ENCODE measurements around the gene CELF1. TPM values are rescaled to one million over a fixed set of nuclear protein-coding genes. Genes with fewer than 3 reads are reported as not detected.

The CELF1 gene
- total and polyA plus RNA-seq, 9 of the 15 experiments (the other 6 are each of a cell fraction or from before 2014, with no cell fraction given), result 11.3 to 142 (median 77.4) TPM

- peaks cover 13% of the 10 kb centered on the region for H4K20me1 ChIP-seq (replicated peaks; ENCODE audit: control insufficient read depth, insufficient read depth, low read length)
These were observed 19.2 kb downstream of the CELF1 start for GRCh38 chr11:47533690-47534151.

GRCh38 chr11:47532597-47533213 is 20.2 kb downstream of the CELF1 start:
- no peak overlapping the region for H2AFZ ChIP-seq (ENCODE audit: low read depth, low read length)
- TF ChIP-seq TARDBP (IDR thresholded peaks at IDR 0.05) (no peak), SREBF2 (CRISPR knock-in tag; IDR thresholded peaks at IDR 0.05) (no peak), ZNF384 (IDR thresholded peaks at IDR 0.05; ENCODE audit: low read depth, low read length) (peak; percentile 59; the same call in 1 of the 2 replicates), RFX1 (IDR thresholded peaks at IDR 0.05) (peak; percentile 84)
- in situ Hi-C loops (cut with MboI) (no loop called here), intact Hi-C loops (cut with micrococcal nuclease) (no loop called here)
- WGBS (ENCODE audit: insufficient coverage, low coverage, missing lambda C conversion rate), result 93% methylated on average over 2 of the region's 2 CpGs
- TSS peak; percentile 13 for BruUV-seq (replicated peaks)
- H3K9ac ChIP-seq (ENCODE audit: insufficient read depth in 1 of 2, low read depth in 2 of 2, low read length in 2 of 2), result no peak overlapping the region
- no peak overlapping the region for H3K4me2 ChIP-seq (ENCODE audit: insufficient read depth, low read length)
- H3K4me3 ChIP-seq, result no peak overlapping the region
- H3K4me1 ChIP-seq (replicated peaks in 1 of 2; ENCODE audit: control insufficient read depth in 2 of 2, insufficient read depth in 2 of 2, low read length in 2 of 2), result peaks cover 4 to 5% of the 10 kb centered on the region in 2 experiments; a peak in 3 of 5 replicates
- peaks cover 10% of the 10 kb centered on the region; the same call in 1 of the 3 replicates for H3K36me3 ChIP-seq (ENCODE audit: control insufficient read depth, insufficient read depth, low read length)
- peaks cover 13% of the 10 kb centered on the region for H4K20me1 ChIP-seq (replicated peaks; ENCODE audit: control insufficient read depth, insufficient read depth, low read length)
- CTCF ChIA-PET (ENCODE audit: low intra/inter-chr PET ratio), result no interaction called here
- H3K9me1 ChIP-seq (ENCODE audit: control insufficient read depth, insufficient read depth, low read length), result no peaks in the 10 kb centered on the region
- peaks cover 100% of the 10 kb centered on the region for H3K79me2 ChIP-seq (ENCODE audit: control insufficient read depth, insufficient read depth, low read length)
- H3K27me3 ChIP-seq (ENCODE audit: control insufficient read depth in 2 of 2, insufficient read depth in 2 of 2, low read length in 2 of 2), result no peaks in the 10 kb centered on the region
- FAIRE-seq, result no peak
- DNase-seq (ENCODE audit: extremely low read depth in 1 of 4, low spot score in 3 of 4), result peak in 2 of 4 experiments; percentile 26 to 31
- POLR2A ChIA-PET, result interaction anchor here (0.5 to 2.6 kb wide), 4 partner anchors 8 to 42 kb away, joined by 3 to 19 read pairs (median 4); no protein-coding TSS in a partner anchor
- ATAC-seq, result no peak
- H3K27ac ChIP-seq (ENCODE audit: extremely low read depth, low read depth, low read length), result no peak overlapping the region
- no peaks in the 10 kb centered on the region for H3K9me3 ChIP-seq (replicated peaks; ENCODE audit: control insufficient read depth, insufficient read depth, low read depth, low read length)

More at GRCh38 chr11:47533690-47534151, 19.2 kb downstream of the CELF1 start:
- Histone ChIP-seq H3K9me3 (replicated peaks; ENCODE audit: control insufficient read depth, insufficient read depth, low read depth, low read length) (no peaks in the 10 kb centered on the region), H3K9me1 (ENCODE audit: control insufficient read depth, insufficient read depth, low read length) (no peaks in the 10 kb centered on the region), H3K27ac (ENCODE audit: extremely low read depth, low read depth, low read length) (no peak overlapping the region), H3K36me3 (ENCODE audit: control insufficient read depth, insufficient read depth, low read length) (peaks cover 12% of the 10 kb centered on the region; the same call in 1 of the 3 replicates), H3K27me3 (ENCODE audit: control insufficient read depth in 2 of 2, insufficient read depth in 2 of 2, low read length in 2 of 2) (no peaks in the 10 kb centered on the region), H3K4me2 (ENCODE audit: insufficient read depth, low read length) (no peak overlapping the region), H2AFZ (ENCODE audit: low read depth, low read length) (no peak overlapping the region), H3K4me3 (no peak overlapping the region), H3K9ac (ENCODE audit: insufficient read depth in 1 of 2, low read depth in 2 of 2, low read length in 2 of 2) (no peak overlapping the region), H3K79me2 (ENCODE audit: control insufficient read depth, insufficient read depth, low read length) (peaks cover 99% of the 10 kb centered on the region), H3K4me1 (replicated peaks in 1 of 2; ENCODE audit: control insufficient read depth in 2 of 2, insufficient read depth in 2 of 2, low read length in 2 of 2) (peaks cover 4 to 5% of the 10 kb centered on the region in 2 experiments; a peak in 3 of 5 replicates)
- POLR2A ChIA-PET, result interaction anchor here (1.0 to 2.6 kb wide), 5 partner anchors 8 to 18 kb away, joined by 4 to 19 read pairs (median 5); no protein-coding TSS in a partner anchor
- in situ Hi-C loops (cut with MboI) (no loop called here), intact Hi-C loops (cut with micrococcal nuclease) (no loop called here)
- DNase-seq (ENCODE audit: extremely low read depth in 1 of 4, low spot score in 3 of 4) (no peak), ATAC-seq (no peak), FAIRE-seq (no peak)
- no TSS peak for BruUV-seq (replicated peaks)
- TF ChIP-seq ZNF75A (CRISPR knock-in tag; IDR thresholded peaks at IDR 0.05) (no peak), CEBPG (CRISPR knock-in tag; IDR thresholded peaks at IDR 0.05) (no peak), CEBPG (tag; conservative IDR thresholded peaks at IDR 0.05 in 1 of 2, IDR thresholded peaks at IDR 0.05 in 1 of 2) (0 out of 4 replicates have a peak, but pooled peaks of 1 of the 2 experiments have one; percentile 6)
- CTCF ChIA-PET (ENCODE audit: low intra/inter-chr PET ratio), result no interaction called here
- 89% methylated on average over 1 of the region's 2 CpGs for WGBS (ENCODE audit: insufficient coverage, low coverage, missing lambda C conversion rate)
